WERI-Rb-1 (cell line): ENCODE data around the gene PCDH19.

Experiments
- DNase-seq: peaks from one replicate; pipeline ENCODE4 v3.0.0-alpha.2; 2020
- H3K27ac ChIP-seq: fragments of 250-450 bp; sonication (Bioruptor Pico); 2 replicates; pipeline ENCODE4 v1.5.1; 2020; ENCODE audit warnings: mild to moderate bottlenecking, moderate library complexity
- H3K27me3 ChIP-seq: fragments of 250-450 bp; sonication (Bioruptor Pico); 2 replicates; pipeline ENCODE4 v1.5.1; 2021; ENCODE audit warnings: mild to moderate bottlenecking, low read depth, moderate library complexity; ENCODE audit not compliant: insufficient read depth, severe bottlenecking
- H3K36me3 ChIP-seq: fragments of 250-450 bp; sonication (Bioruptor Pico); 2 replicates; pipeline ENCODE4 v1.5.1; 2020; ENCODE audit warnings: mild to moderate bottlenecking, moderate library complexity
- H3K4me3 ChIP-seq: 2 replicates; pipeline ENCODE4 v1.5.1; 2011; ENCODE audit warnings: low read depth, mild to moderate bottlenecking, control low read depth, low read length
- H3K9me3 ChIP-seq: fragments of 250-450 bp; sonication (Bioruptor Pico); 2 replicates; pipeline ENCODE4 v1.5.1; 2021; ENCODE audit warnings: mild to moderate bottlenecking, moderate library complexity; ENCODE audit not compliant: severe bottlenecking
- TF ChIP-seq, protein P1 (sequence below): IDR thresholded peaks from 2 replicates; pipeline ENCODE4 v1.5.1; 2011; ENCODE audit warnings: low read depth, mild to moderate bottlenecking, control low read depth, inconsistent platforms, low read length

The PCDH19 gene

GRCh38 chrX:100299559-100299958, 110.5 kb downstream of the PCDH19 start:
- TF ChIP-seq, protein P1, sequence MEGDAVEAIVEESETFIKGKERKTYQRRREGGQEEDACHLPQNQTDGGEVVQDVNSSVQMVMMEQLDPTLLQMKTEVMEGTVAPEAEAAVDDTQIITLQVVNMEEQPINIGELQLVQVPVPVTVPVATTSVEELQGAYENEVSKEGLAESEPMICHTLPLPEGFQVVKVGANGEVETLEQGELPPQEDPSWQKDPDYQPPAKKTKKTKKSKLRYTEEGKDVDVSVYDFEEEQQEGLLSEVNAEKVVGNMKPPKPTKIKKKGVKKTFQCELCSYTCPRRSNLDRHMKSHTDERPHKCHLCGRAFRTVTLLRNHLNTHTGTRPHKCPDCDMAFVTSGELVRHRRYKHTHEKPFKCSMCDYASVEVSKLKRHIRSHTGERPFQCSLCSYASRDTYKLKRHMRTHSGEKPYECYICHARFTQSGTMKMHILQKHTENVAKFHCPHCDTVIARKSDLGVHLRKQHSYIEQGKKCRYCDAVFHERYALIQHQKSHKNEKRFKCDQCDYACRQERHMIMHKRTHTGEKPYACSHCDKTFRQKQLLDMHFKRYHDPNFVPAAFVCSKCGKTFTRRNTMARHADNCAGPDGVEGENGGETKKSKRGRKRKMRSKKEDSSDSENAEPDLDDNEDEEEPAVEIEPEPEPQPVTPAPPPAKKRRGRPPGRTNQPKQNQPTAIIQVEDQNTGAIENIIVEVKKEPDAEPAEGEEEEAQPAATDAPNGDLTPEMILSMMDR: no peak
- DNase-seq: no peak

DNA sequence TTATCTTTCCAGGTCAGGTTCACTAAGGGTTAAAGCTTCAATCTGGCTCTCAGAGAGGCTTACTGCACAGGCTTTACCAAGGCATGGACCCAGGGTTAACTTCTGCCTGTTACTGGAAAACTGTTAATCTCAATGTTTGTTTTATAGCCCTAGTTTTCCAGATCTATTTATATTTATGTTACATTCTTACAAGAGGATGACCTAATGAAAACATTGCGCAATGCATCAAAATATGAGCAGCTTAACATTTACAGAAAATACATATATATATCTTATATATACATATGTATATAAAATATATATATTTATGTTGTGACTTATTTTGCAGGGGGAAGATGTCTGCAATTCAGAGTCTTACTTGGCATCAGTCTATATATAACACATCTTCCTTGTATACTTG, 112.3 kb downstream of the PCDH19 start:
- TF ChIP-seq, protein P1: no peak
- Histone ChIP-seq H3K27me3 (peaks cover 38% of the 10 kb centered on the region), H3K27ac (no peak overlapping the region), H3K36me3 (no peaks in the 10 kb centered on the region), H3K4me3 (no peak overlapping the region), H3K9me3 (no peaks in the 10 kb centered on the region)
- DNase-seq: no peak

More at GRCh38 chrX:100299559-100299958, 110.5 kb downstream of the PCDH19 start:
- no peaks in the 10 kb centered on the region for H3K9me3 ChIP-seq
- H3K4me3 ChIP-seq: no peak overlapping the region
- H3K36me3 ChIP-seq: no peaks in the 10 kb centered on the region
- no peak overlapping the region for H3K27ac ChIP-seq
- peaks cover 40% of the 10 kb centered on the region for H3K27me3 ChIP-seq

DNA sequence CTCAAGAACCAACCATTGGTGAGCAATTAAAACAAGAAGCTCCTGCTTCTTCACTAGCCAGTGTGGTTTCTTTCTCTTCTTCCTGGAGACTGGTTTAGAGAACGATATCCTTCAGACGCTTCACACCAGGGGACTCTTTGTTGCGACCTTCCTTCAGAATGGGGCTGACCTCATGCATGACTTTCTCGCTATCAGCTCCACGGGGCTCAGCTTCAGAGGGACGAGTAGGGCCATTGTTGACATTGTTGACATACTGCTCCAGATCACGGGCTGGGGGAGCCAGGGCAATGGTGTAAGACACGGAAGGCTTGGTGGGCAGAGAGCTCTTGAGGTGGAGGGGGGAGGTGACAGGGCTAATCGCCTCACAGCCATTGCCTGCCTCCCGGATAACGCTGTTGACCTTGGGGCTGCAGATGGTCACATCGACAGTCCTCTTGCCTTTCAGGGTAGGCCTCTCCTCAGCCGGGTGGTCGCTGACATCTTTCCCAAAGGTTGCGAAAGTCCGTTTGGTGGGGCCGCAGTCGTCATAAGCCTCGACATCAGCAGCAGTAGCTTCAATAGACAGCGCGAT, 113.8 kb downstream of the PCDH19 start:
- Histone ChIP-seq H3K9me3 (no peaks in the 10 kb centered on the region), H3K27ac (no peak overlapping the region), H3K36me3 (no peaks in the 10 kb centered on the region), H3K4me3 (no peak overlapping the region), H3K27me3 (peaks cover 48% of the 10 kb centered on the region)
- no peak for DNase-seq
- TF ChIP-seq, protein P1: no peak

GRCh38 chrX:100294965-100295364, 115.1 kb downstream of the PCDH19 start:
- no peaks in the 10 kb centered on the region for H3K9me3 ChIP-seq
- H3K27ac ChIP-seq: no peak overlapping the region
- DNase-seq: no peak
- H3K4me3 ChIP-seq: no peak overlapping the region
- TF ChIP-seq, protein P1: no peak
- peaks cover 53% of the 10 kb centered on the region for H3K27me3 ChIP-seq
- H3K36me3 ChIP-seq: no peaks in the 10 kb centered on the region

GRCh38 chrX:100289066-100289558, 121.0 kb downstream of the PCDH19 start:
- no peak overlapping the region for H3K27ac ChIP-seq
- TF ChIP-seq, protein P1: no peak
- DNase-seq: no peak
- no peak overlapping the region for H3K4me3 ChIP-seq
- no peaks in the 10 kb centered on the region for H3K9me3 ChIP-seq
- H3K27me3 ChIP-seq: peaks cover 34% of the 10 kb centered on the region
- no peaks in the 10 kb centered on the region for H3K36me3 ChIP-seq

DNA sequence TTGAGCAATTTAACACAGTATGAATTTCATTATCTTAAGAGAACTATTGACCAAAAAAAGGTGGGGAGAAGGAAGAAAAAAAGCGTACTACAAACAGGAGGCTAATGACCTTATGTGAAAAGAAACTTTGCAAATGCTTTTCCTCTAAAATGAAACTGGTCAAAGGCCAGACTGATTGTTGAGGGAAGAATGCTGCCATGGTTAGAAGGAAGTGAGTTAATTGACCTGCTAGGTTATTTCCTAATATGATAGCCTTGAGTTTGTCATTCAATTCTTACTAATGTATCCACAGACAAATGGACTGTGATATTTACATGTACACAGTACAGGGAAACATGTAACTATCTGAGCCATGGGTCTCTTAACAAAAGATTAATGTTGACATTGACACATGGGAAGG, 132.8 kb downstream of the PCDH19 start:
- H3K9me3 ChIP-seq: no peaks in the 10 kb centered on the region
- H3K27ac ChIP-seq: no peak overlapping the region
- peaks cover 16% of the 10 kb centered on the region for H3K27me3 ChIP-seq
- no peaks in the 10 kb centered on the region for H3K36me3 ChIP-seq
- TF ChIP-seq, protein P1: no peak
- no peak for DNase-seq
- H3K4me3 ChIP-seq: no peak overlapping the region
